ENCODE results near the gene LACRT. TPM values are rescaled to one million over a fixed set of nuclear protein-coding genes. Genes with fewer than 3 reads are reported as not detected.
"Not testable (repeated sequence)": the region's sequence is repeated elsewhere in the genome, so short reads cannot be mapped to it uniquely, and the experiment has no call there.

LACRT gene
- total and polyA plus RNA-seq, 8 donors = not detected

DNA sequence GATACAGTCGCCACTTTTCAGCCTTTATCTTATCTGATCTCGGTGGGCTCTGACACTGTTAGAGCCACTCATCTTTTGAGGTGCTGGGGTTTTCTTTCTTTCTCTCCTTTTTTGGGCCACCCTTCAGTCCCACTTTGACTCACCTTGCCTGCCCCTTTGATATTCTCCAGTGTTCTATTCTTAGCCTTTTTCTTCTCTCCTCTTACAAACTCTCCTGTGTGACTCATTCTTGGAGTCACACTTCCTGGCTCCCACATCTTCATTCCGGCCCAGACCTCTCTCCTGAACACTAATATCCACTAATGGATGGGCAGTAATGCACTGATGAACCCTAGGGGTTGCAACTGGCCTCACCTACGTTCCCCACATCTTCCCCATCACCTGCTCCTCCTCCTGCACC lies 15.7 kb upstream of the LACRT start:
- Histone ChIP-seq H3K4me3 (no peak overlapping the region), H3K27me3 (peaks cover 0 to 8% (median 0%) of the 10 kb centered on the region in 3 donors), H3K27ac (no peak overlapping the region), H3K36me3 (no peaks in the 10 kb centered on the region), H3K4me1 (no peaks in the 10 kb centered on the region), H3K9me3 (no peaks in the 10 kb centered on the region)
- no peak for TF ChIP-seq EP300 (IDR thresholded peaks at IDR 0.05)
- TF ChIP-seq POLR2A (IDR thresholded peaks at IDR 0.05) = no peak
- TF ChIP-seq, protein P1, sequence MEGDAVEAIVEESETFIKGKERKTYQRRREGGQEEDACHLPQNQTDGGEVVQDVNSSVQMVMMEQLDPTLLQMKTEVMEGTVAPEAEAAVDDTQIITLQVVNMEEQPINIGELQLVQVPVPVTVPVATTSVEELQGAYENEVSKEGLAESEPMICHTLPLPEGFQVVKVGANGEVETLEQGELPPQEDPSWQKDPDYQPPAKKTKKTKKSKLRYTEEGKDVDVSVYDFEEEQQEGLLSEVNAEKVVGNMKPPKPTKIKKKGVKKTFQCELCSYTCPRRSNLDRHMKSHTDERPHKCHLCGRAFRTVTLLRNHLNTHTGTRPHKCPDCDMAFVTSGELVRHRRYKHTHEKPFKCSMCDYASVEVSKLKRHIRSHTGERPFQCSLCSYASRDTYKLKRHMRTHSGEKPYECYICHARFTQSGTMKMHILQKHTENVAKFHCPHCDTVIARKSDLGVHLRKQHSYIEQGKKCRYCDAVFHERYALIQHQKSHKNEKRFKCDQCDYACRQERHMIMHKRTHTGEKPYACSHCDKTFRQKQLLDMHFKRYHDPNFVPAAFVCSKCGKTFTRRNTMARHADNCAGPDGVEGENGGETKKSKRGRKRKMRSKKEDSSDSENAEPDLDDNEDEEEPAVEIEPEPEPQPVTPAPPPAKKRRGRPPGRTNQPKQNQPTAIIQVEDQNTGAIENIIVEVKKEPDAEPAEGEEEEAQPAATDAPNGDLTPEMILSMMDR (IDR thresholded peaks at IDR 0.05) = no peak
- TF ChIP-seq POLR2AphosphoS5 (IDR thresholded peaks at IDR 0.05) = no peak
- DNase-seq = no peak
- intact Hi-C loops (cut with DNase I; ENCODE audit: low total_unique reads) = no loop called here
- WGBS, 5 donors = 30 to 50% (median 36%) methylated on average over 4 of the region's 4 CpGs

DNA sequence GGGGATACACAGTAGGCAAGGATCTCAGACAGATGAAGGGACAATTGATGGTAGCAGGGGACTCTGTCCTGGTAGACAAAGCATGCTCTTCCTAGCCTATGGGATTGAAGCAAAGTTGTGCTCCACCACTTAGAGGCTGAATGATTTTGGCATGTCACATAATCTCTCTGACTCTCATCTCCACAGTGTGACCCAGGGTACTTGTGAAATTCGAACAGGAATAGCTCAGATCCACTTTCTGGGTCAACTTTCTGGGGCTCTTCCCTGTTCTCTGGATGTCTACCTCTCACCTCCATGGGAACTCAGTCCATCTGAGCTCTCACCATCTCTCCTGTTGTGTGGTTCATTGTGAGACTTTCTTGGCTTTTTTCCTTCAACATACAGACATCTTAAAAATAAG lies 15.1 kb upstream of the LACRT start:
- Histone ChIP-seq H3K4me3 (no peak overlapping the region), H3K9me3 (no peaks in the 10 kb centered on the region), H3K36me3 (no peaks in the 10 kb centered on the region), H3K27ac (no peak overlapping the region), H3K4me1 (no peaks in the 10 kb centered on the region), H3K27me3 (peaks cover 0 to 8% (median 0%) of the 10 kb centered on the region in 3 donors)
- intact Hi-C loops (cut with DNase I; ENCODE audit: low total_unique reads) = no loop called here
- WGBS, 5 donors = 27 to 45% (median 32%) methylated on average over 1 of the region's 1 CpG
- no peak for TF ChIP-seq POLR2A (IDR thresholded peaks at IDR 0.05)
- TF ChIP-seq, protein P1 (IDR thresholded peaks at IDR 0.05) = no peak
- TF ChIP-seq EP300 (IDR thresholded peaks at IDR 0.05) = no peak
- TF ChIP-seq POLR2AphosphoS5 (IDR thresholded peaks at IDR 0.05) = no peak
- no peak for DNase-seq

DNA sequence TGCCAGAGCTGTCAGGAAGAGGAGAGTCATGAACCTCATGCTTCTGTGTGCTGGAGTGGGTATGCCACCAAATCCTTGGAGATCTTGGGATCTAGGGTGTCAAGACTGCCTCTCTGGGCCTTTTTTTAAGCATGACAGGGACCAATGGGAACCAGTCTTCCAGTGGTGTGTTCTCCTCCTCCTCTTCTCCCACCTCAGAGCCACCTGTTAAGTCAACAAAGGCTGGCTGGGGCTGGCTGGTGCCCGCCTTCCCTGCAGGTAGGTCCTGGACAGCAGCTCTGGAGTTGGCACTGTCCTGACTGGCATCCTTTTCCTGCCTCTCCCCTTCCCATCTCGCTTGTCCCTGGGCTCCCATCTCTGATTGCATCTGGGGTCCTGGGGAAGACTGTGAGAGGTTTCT lies 13.6 kb upstream of the LACRT start, which contains the start of gene DCD:
Gene DCD, minus strand, starts transcription at position 101 of the 400 bp plus-strand sequence. Its CDS starts 62 bp downstream, at position 39.
- DNase-seq = no peak
- 69 to 88% (median 83%) methylated on average over 2 of the region's 2 CpGs for WGBS, 5 donors
- intact Hi-C loops (cut with DNase I; ENCODE audit: low total_unique reads) = no loop called here

DNA sequence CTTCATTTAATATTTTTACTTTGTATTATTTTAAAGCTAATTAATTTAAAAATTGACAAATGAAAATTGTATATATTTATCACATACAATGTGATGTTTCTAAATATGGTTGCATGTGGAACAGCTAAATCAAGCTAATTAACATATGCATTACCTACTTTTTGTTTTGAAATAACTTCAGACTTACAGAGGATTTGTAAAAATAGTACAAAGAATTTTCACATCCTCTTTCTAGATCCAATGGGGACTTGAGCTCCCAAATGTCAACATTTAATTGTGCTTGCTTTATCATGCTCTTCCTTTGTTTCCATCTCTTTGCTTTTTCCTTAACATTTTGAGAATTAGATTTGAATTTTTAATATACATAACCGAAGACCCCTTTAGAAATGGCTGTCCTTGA lies 6.9 kb upstream of the LACRT start:
- H3K4me1 ChIP-seq = no peaks in the 10 kb centered on the region
- no peak for TF ChIP-seq POLR2A (IDR thresholded peaks at IDR 0.05)
- no peak for TF ChIP-seq POLR2AphosphoS5 (IDR thresholded peaks at IDR 0.05)
- TF ChIP-seq, protein P1 (IDR thresholded peaks at IDR 0.05) = no peak
- no peak for TF ChIP-seq EP300 (IDR thresholded peaks at IDR 0.05)

More for the DNA sequence above, 13.6 kb upstream of the LACRT start, which contains the start of gene DCD:
- peaks cover 0 to 8% (median 0%) of the 10 kb centered on the region in 3 donors for H3K27me3 ChIP-seq
- no peaks in the 10 kb centered on the region for H3K36me3 ChIP-seq
- H3K4me3 ChIP-seq = no peak within 1 kb of the TSS
- TF ChIP-seq POLR2AphosphoS5 (IDR thresholded peaks at IDR 0.05) = no peak
- TF ChIP-seq EP300 (IDR thresholded peaks at IDR 0.05) = no peak
- TF ChIP-seq POLR2A (IDR thresholded peaks at IDR 0.05) = no peak
- no peak within 1 kb of the TSS for H3K27ac ChIP-seq
- no peaks in the 10 kb centered on the region for H3K9me3 ChIP-seq
- no peaks in the 10 kb centered on the region for H3K4me1 ChIP-seq

DNA sequence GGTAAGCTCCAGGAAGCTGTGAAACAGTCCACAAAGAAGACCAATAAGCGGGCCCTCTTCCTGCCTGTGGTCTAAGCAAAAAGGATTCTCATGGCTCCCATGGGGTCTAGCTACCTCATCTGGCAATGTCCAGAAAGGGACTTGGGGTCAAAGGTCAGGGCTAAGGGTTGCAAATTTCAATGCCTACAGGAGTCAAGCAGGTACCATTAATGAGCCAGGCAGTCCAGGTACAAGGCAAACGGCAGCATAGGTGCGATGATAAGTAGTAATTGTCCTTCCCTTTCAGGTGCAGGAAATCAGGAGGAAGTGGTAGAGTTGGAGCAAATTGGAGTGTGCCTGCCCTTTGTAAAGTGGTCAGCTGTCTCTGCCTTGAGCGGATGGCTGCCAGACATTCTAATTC lies 6.4 kb upstream of the LACRT start:
- Histone ChIP-seq H3K27me3 (peaks cover 0 to 6% (median 0%) of the 10 kb centered on the region in 3 donors), H3K4me3 (no peak overlapping the region), H3K36me3 (no peaks in the 10 kb centered on the region), H3K4me1 (no peaks in the 10 kb centered on the region), H3K9me3 (no peaks in the 10 kb centered on the region), H3K27ac (no peak overlapping the region)
- 80 to 84% (median 82%) methylated on average over 4 of the region's 4 CpGs for WGBS, 5 donors
- TF ChIP-seq POLR2AphosphoS5 (IDR thresholded peaks at IDR 0.05) (no peak), EP300 (IDR thresholded peaks at IDR 0.05) (no peak)
- TF ChIP-seq, protein P1 (IDR thresholded peaks at IDR 0.05) = no peak
- intact Hi-C loops (cut with DNase I; ENCODE audit: low total_unique reads) = no loop called here
- DNase-seq = no peak

More for the DNA sequence above, 6.9 kb upstream of the LACRT start:
- intact Hi-C loops (cut with DNase I; ENCODE audit: low total_unique reads) = no loop called here
- Histone ChIP-seq H3K4me3 (no peak overlapping the region), H3K27me3 (peaks cover 0 to 8% (median 0%) of the 10 kb centered on the region in 3 donors), H3K9me3 (no peaks in the 10 kb centered on the region), H3K36me3 (no peaks in the 10 kb centered on the region), H3K27ac (no peak overlapping the region)
- no peak for DNase-seq
- WGBS, 5 donors = 76 to 94% (median 93%) methylated on average over 1 of the region's 1 CpG

DNA sequence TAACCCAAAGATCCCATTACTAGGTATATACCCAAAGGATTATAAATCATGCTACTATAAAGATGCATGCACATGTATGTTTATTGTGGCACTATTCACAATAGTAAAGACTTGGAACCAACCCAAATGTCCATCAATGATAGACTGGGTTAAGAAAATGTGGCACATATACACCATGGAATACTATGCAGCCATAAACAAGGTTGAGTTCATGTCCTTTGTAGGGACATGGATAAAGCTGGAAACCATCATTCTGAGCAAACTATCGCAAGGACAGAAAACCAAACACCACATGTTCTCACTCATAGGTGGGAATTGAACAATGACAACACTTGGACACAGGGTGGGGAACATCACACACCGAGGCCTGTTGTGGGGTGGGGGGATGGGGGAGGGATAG lies 4.4 kb upstream of the LACRT start:
- H3K4me1 ChIP-seq; H3K27me3 ChIP-seq; H3K4me3 ChIP-seq; intact Hi-C loops (cut with DNase I; ENCODE audit: low total_unique reads); DNase-seq; H3K36me3 ChIP-seq; H3K9me3 ChIP-seq; H3K27ac ChIP-seq: not testable (repeated sequence)
- 80 to 100% (median 91%) methylated on average over 2 of the region's 2 CpGs for WGBS, 5 donors
